GM19372 (cell line): ENCODE measurements around the gene ARAP2.

Experiments
- ATAC-seq: cut with Tn5 transposase; IDR thresholded peaks from one replicate; pipeline ENCODE4 v1.9.1; 2021; ENCODE audit warnings: mild to moderate bottlenecking, low read depth, moderate library complexity; ENCODE audit not compliant: unreplicated experiment

The ARAP2 gene

DNA sequence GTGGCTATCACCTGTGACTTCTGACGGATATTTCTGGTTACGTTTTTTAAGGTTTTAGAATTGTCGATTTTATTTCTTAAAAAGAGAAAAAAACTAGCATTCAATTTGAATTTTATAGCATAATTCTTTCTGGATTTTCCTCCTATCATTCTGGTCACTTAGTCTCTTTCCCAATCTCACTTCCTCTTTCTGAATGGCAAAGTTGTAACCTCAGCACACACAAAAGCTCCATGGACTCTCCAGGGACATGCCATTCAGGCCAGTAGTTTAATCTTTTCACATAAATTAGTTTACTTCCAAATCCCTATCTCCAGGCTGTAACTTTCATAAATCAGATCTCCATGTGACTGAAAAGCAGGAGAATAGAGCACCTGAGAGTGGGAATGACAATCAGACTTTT lies 110.7 kb downstream of the ARAP2 start:
- ATAC-seq, result no peak

DNA sequence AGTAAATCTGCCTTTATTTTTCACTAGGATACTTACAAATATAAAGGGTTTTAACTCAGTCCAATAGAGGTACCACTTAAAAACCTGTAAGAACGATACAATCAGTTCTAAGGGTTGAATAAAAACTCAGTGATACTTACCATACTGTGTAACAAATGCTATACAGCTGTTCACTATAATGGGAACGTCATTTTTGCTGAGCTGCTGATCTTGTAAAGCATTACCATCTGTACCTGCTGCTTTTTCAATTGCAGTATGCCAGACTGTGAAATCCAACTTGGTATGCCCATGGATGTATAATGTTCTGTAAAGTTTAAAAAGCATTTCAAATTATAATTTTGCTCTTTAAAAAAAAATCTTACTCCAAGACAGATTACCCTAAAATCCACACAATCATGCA lies 111.2 kb downstream of the ARAP2 start:
- ATAC-seq, result no peak

- ATAC-seq, result no peak
These were observed 113.7 kb downstream of the ARAP2 start for GRCh38 chr4:36130641-36131040.

GRCh38 chr4:36128689-36129088 lies 115.6 kb downstream of the ARAP2 start:
- no peak for ATAC-seq

DNA sequence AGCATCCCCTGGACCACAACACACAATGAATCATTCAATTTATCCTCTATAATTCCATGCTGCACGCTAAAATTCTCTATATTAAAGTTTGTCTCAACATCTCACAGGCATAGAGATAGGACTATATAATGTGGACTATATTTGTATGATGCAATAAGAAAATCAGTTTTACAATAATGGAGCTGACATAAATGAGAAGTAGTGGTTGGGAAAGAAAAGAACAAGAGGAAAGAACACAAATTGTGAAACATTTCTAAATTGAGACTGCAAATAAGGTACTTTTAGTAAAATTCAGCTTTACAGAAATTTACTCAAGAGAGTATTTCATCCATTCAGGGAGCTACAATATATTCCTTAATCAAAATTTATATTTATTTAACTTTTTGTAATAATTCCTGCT lies 120.4 kb downstream of the ARAP2 start:
- no peak for ATAC-seq

DNA sequence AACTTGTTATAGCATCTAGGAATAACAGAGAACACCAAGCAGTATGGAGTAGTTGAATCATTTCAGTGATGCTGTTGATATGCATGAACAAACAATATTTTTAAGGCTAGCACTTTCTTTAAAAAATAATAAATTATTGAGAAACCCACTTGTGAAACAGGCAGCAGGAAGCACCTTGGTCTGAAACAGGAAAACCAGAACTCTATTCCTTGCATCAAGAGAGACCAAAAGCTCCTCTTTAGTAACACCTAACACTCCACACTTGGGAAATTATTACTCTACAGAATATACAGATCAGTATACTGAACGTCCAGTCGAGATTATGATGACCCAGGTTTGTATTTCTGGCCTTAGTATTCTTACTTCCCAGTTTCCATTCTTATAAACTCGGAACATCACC lies 129.0 kb downstream of the ARAP2 start:
- no peak for ATAC-seq

DNA sequence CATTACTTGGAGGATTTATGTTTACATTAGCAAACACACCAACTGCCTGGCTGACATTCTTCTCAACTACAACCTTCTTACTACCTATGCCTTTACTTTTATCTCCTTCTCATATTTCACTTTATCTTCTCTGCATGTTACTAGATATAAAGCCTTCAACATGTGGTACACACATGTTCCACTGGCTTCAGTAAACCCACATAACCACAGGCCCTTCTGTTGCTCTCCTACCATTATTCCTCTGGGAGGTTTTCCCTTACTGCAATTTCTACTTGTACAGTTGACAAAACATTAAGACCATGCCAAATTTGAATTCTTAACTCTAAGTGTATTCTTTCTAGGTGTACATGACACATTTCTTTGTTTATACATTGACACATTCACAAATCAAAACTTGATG lies 133.1 kb downstream of the ARAP2 start:
- no peak for ATAC-seq

DNA sequence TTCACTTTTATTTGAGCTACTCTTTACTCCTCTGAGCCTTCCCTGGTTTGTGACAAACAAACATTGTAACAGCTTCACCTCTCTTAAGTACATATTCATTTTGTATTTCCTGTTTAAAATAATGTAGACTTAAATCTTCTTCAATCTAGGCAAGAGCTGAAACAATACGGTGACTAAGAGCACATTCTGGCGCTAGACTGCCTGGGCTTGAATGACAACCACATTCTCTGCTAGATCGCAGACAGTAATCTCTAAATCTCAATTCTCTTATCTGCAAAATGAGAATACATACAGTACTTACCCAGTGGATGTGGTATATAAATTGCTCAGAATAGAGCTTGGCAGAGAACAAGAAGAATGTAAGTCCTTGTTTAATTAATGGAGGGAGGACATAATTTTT lies 144.8 kb downstream of the ARAP2 start:
- no peak for ATAC-seq

GRCh38 chr4:36094995-36095394 lies 149.3 kb downstream of the ARAP2 start:
- no peak for ATAC-seq

GRCh38 chr4:36091997-36092396 lies 152.3 kb downstream of the ARAP2 start:
- no peak for ATAC-seq

DNA sequence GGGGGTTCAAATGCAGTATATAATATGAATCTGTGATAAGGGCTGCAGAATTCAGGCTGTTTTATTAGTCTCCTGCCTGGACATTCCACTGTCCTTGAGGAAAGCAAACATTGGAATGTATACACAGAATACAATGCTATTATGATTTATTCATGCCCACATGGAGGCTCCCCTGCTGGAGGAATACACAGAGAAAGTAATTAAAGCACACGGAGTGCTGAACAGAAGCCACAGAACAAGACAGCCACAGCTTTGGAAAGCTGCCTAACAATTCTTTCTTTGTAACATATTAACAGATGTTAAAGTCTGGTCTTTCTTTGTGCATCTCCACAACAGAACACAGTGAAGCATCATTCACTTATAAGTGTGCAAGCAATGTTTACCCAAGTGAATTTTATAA lies 155.8 kb downstream of the ARAP2 start:
- ATAC-seq, result no peak

GRCh38 chr4:36086261-36086786 lies 158.0 kb downstream of the ARAP2 start:
- ATAC-seq, result no peak

DNA sequence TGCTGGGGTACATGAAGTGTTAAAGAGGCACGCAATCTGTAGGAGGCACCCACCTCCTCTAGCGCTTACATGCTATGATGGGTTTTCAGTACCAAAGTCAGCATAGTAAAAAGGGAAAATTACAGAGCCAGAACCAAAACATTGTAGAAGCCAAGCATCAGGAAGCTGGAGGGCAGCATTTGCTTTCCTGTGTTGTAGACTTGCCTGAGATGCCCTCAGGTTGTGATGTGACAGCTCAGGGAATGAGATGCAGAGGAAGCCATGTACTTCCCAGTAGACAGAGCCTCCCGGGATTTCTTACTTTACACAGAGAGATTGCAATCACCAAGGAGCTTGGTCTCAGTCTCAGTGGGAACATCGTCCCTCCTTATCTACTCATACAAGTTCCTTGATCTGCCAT lies 161.5 kb downstream of the ARAP2 start:
- ATAC-seq, result no peak

GRCh38 chr4:36081185-36081584 lies 163.1 kb downstream of the ARAP2 start:
- ATAC-seq, result peak; percentile 98

- no peak for ATAC-seq
These were observed 164.6 kb downstream of the ARAP2 start for GRCh38 chr4:36079666-36080065.

GRCh38 chr4:36078319-36078718 lies 166.0 kb downstream of the ARAP2 start:
- no peak for ATAC-seq

GRCh38 chr4:36072529-36072928 lies 171.8 kb downstream of the ARAP2 start:
- ATAC-seq, result no peak

DNA sequence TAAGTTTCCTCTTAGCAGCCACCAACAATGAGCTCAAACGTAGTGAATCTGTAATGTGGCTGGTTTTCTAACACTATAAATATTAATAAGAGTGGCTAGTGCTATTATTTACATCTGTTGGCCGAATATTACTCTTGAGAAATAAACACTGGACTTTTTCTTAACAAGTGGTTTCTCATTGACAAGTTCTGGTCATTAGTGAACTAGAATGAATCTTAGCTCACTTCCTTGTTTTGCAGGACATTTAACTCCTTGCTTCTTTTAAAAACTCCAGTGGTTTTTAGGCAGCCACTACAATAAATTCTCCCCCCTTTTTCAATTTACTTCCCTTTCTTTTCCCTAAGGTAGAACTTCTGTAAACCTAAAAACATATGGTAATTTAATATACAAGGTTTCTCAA lies 177.2 kb downstream of the ARAP2 start:
- no peak for ATAC-seq

DNA sequence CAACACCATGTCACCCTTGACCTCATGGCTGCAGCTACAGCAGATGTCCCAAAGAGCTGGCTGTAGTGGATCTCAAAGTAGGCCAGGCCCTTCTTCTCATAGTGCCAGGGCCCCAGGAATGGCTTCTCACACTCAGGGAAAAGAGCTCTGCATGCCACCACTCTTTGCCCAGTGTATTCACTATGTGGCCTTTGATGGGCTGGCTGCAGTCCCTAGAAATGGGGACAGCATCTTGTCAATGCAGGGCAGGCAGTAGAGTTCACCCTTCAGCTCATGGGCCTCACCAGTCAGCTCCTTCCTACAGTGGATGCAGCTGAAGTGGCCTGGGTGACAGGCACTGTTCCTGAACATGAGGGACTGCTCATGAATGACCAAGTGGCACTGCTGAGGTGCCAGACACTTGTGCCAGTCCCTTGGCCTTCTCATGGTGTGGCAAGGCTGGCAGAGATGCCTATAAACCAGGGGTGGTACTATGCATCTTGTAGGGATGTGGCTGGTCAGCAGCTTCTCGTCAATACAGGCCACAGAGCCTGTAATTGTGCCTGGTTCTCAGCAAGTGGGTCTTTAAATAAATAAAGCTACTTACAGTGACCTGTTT lies 178.9 kb downstream of the ARAP2 start:
- no peak for ATAC-seq

GRCh38 chr4:36064117-36064516 lies 180.2 kb downstream of the ARAP2 start:
- no peak for ATAC-seq

- no peak for ATAC-seq
These were observed 188.2 kb downstream of the ARAP2 start for GRCh38 chr4:36056136-36056535.

DNA sequence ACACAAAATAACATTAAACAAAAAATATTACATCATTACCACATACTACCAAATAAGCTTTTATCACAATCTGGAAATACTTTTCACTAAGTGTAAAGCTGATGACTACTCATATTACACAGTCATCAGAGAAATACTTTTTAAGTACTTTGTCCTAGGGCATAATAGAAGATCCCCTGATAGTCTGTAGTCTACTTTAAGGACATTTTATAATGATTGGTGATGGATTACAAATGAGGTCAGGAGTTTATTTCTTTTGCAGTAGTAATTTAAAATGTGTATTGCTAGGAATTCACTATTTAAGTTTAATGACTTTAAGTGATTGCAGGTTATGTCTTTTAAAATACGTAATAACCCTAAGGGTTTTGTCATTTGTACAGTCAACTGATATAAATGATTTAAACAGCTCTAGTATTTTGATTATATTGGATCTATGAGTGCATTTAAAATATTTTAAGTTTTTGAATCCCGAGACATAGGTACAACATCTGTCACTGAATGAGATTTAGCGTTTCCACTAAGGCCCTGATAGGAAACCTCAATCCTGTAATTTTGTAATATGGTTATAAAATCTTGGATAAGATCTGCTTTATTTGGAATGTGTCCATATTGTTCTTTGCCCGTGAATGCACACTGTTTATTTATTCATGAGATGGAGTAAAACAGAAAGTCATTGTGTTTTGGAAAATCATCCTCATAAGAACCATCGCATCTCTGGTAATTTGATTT lies 189.5 kb downstream of the ARAP2 start:
- ATAC-seq, result no peak
